Measurements from ENCODE around the gene POLG2.

DNA sequence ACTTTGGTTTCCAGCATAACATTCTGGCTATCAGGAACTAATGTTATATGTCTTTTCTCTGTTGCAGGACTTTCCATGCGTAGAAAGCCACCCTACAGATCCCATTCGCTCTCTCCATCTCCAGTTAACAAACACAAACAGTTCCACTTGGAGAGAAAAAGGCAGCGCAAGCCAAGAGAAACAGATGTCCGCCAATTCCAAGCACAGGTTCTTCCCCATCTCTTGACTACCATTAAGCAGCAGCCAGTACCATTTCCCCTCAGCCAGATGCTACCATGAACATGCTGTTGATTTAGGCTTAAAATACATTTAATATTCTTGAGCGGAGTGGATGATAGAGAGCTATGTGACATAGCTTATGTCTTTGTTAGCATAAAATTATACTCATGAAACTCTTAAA lies 32.4 kb upstream of the POLG2 start:
- TF ChIP-seq SUZ12 (IDR thresholded peaks at IDR 0.05; ENCODE audit: extremely low read depth, insufficient read depth, insufficient read length) (no peak), ZNF274 (IDR thresholded peaks at IDR 0.05; ENCODE audit: low read depth, low read length) (no peak)

Measured in NT2/D1 (cell line).